RWPE2 (cell line): ENCODE measurements around the gene UBE2Z.

ENCODE experiments used
- ATAC-seq: fragments of 200-7000 bp; cut with Tn5 transposase; 3 replicates; pipeline ENCODE4 v1.9.1; 2021; ENCODE audit warnings: low read depth
- DNase-seq: peaks from one replicate; pipeline ENCODE4 v3.0.0-alpha.2; 2020; ENCODE audit warnings: low spot score
- H3K27ac ChIP-seq: fragments of 450-650 bp; 2 replicates; pipeline ENCODE4 v1.5.1; 2017; ENCODE audit warnings: mild to moderate bottlenecking; ENCODE audit not compliant: poor library complexity, severe bottlenecking
- H3K27me3 ChIP-seq: fragments of 250-450 bp; sonication (Bioruptor Pico); 2 replicates; pipeline ENCODE4 v1.5.1; 2021; ENCODE audit warnings: mild to moderate bottlenecking, moderate library complexity; ENCODE audit not compliant: insufficient read depth, poor library complexity, severe bottlenecking
- H3K36me3 ChIP-seq: fragments of 250-450 bp; sonication (Bioruptor Pico); 2 replicates; pipeline ENCODE4 v1.5.1; 2020; ENCODE audit warnings: low read depth, mild to moderate bottlenecking, moderate library complexity
- H3K4me1 ChIP-seq: fragments of 250-450 bp; sonication (Bioruptor Pico); 2 replicates; pipeline ENCODE4 v1.5.1; 2021; ENCODE audit warnings: mild to moderate bottlenecking, moderate library complexity; ENCODE audit not compliant: insufficient read depth, poor library complexity, severe bottlenecking
- H3K4me3 ChIP-seq: fragments of 250-450 bp; sonication (Bioruptor Pico); 2 replicates; pipeline ENCODE4 v1.5.1; 2021; ENCODE audit warnings: mild to moderate bottlenecking, moderate library complexity; ENCODE audit not compliant: severe bottlenecking
- H3K9me3 ChIP-seq: fragments of 250-450 bp; sonication (Bioruptor Pico); 2 replicates; pipeline ENCODE4 v1.5.1; 2021; ENCODE audit warnings: mild to moderate bottlenecking, moderate library complexity; ENCODE audit not compliant: severe bottlenecking
- CTCF ChIP-seq: fragments of 450-650 bp; IDR thresholded peaks from one replicate; pipeline ENCODE4 v1.5.1; 2017; ENCODE audit warnings: mild to moderate bottlenecking, moderate library complexity; ENCODE audit not compliant: poor library complexity, severe bottlenecking

The UBE2Z gene

DNA sequence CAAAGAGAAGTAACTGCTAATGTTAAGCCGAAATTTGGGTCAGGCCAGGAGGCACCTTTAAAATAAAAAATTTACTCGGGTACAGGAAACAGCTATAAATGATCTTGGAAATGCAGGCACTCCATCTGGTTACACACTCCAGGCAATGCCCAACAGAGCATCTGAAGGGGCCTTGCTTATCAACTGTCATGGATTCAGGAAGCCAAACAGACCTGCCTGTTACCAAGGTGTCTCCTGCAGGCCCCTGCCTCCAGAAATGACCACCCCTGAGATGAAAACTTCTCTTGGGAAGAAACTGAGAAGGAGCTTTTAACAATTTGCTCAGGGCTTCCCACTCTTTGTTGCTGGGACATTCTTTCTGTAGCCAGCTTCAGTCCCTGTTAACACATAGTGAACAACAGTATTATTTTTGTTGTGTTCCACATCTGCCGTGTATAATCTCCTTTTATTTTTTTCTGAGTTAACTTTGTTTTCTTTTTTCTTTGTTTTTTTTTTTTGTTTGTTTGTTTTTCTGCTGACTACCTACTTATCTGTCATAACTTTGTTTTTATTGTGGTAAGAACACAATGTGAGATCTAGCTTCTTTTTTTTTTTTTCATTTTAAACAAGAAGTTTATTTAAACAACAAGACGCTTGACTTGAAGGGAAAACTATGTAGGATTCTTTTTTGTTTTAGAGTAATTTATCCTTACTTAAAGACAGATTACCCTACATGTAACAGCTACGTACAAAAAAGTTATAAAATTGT lies 34.3 kb upstream of the UBE2Z start:
- Histone ChIP-seq H3K9me3 (no peaks in the 10 kb centered on the region), H3K27me3 (no peaks in the 10 kb centered on the region), H3K4me3 (no peak overlapping the region), H3K27ac (no peak overlapping the region), H3K36me3 (no peaks in the 10 kb centered on the region), H3K4me1 (no peaks in the 10 kb centered on the region)
- ATAC-seq = no peak
- TF ChIP-seq CTCF = no peak
- no peak for DNase-seq

DNA sequence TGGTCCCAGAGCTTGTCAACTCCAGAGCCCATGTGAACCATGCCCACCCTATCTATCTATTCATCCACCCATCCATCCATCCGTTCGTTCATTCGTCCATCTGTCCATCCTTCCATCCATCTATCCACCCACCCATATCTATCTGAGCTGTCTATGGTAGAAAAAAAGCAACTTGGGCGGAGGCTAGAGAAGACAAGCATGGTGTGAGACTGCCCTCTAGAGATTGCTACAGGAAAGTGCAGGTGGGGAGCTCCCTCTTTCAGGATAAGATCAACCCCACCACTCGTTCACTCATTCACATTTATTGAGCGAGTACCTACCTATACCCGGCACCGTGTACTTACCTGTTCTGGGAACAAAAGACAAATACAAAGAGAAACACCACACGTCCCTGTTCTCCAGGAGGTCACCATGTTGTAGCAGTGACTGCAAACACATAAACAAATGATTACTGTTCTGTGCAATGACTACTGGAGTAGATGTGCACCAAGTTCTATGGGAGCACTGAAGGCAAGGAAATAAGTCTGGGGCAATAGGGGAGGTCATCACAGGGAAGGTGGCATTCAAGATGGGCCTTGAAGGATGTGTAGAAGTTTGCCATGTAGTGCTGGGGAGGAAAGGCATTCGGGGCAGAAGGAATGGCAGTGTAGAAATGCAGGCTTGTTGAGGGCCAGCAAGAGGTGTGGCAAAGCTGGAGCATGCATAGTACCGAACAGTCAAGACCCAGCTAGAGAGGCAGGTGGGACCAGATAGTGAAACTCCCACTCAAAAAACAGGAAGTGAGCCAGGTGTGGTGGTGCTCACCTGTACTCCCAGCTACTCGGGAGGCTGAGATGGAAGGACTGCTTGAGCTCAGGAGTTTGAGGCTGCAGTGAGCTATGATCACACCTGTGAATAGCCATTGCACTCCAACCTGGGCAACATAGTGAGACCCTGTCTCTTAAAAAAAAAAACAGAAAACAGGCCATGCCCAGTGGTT lies 29.0 kb upstream of the UBE2Z start:
- H3K9me3 ChIP-seq = no peaks in the 10 kb centered on the region
- H3K4me1 ChIP-seq = no peaks in the 10 kb centered on the region
- DNase-seq (no peak), ATAC-seq (peak; percentile 80)
- peak; percentile 93 for TF ChIP-seq CTCF
- no peaks in the 10 kb centered on the region for H3K27me3 ChIP-seq
- no peaks in the 10 kb centered on the region for H3K36me3 ChIP-seq
- no peak overlapping the region for H3K27ac ChIP-seq
- H3K4me3 ChIP-seq = no peak overlapping the region

- DNase-seq = no peak
- no peak for TF ChIP-seq CTCF
- no peaks in the 10 kb centered on the region for H3K4me1 ChIP-seq
- H3K36me3 ChIP-seq = no peaks in the 10 kb centered on the region
- H3K9me3 ChIP-seq = no peaks in the 10 kb centered on the region
- no peak for ATAC-seq
- H3K4me3 ChIP-seq = no peak overlapping the region
- H3K27ac ChIP-seq = no peak overlapping the region
- H3K27me3 ChIP-seq = no peaks in the 10 kb centered on the region
These were observed 25.9 kb upstream of the UBE2Z start for GRCh38 chr17:48882272-48882671.

DNA sequence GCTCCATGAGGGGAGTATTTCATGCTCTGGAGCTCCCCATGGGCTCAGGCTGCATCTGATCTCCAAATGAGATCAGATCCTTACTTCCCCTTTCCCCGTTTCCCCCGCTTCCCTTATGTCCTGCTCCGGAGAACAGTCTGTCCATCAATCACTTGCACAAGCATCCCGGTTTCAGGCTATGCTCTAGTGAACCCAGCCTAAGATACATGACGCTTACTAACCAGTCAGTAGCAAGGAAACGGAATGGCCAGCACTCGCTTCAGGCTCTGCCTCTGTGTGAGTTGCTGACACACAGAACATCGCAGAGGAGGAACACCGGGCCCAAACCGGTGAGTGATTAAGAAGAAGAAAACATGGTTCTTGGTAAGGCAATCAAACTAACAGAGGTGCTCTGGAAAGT lies 25.0 kb upstream of the UBE2Z start:
- Histone ChIP-seq H3K36me3 (no peaks in the 10 kb centered on the region), H3K9me3 (no peaks in the 10 kb centered on the region), H3K27me3 (no peaks in the 10 kb centered on the region), H3K4me1 (no peaks in the 10 kb centered on the region), H3K4me3 (no peak overlapping the region), H3K27ac (no peak overlapping the region)
- ATAC-seq (no peak), DNase-seq (no peak)
- TF ChIP-seq CTCF = no peak
